Loucy (cell line): Measurements from ENCODE around the gene PSMF1.

Experiments used
- H2AFZ ChIP-seq: fragments of 200-600 bp; sonication (generic); 2 replicates; pipeline ENCODE4 v1.6.0; 2016; ENCODE audit warnings: antibody characterized with exemption, mild to moderate bottlenecking, low read length, moderate library complexity
- H3F3A ChIP-seq: fragments of 200-600 bp; 2 replicates; pipeline ENCODE4 v1.6.0; 2016; ENCODE audit warnings: antibody characterized with exemption, low read depth, mild to moderate bottlenecking
- H3K27me3 ChIP-seq: fragments of 200-600 bp; sonication (generic); 2 replicates; pipeline ENCODE4 v1.6.1; 2014; ENCODE audit warnings: low read length, mild to moderate bottlenecking; ENCODE audit not compliant: insufficient read depth, poor library complexity, severe bottlenecking
- H3K36me3 ChIP-seq: fragments of 200-600 bp; sonication (generic); 2 replicates; pipeline ENCODE4 v1.6.1; 2016; ENCODE audit warnings: low read length; ENCODE audit not compliant: insufficient read depth
- H3K4me1 ChIP-seq: fragments of 200-600 bp; sonication (generic); 2 replicates; pipeline ENCODE4 v1.5.1; 2014; ENCODE audit warnings: low read length, mild to moderate bottlenecking; ENCODE audit not compliant: insufficient read depth, poor library complexity, severe bottlenecking
- H3K4me2 ChIP-seq: fragments of 200-600 bp; sonication (generic); 2 replicates; pipeline ENCODE4 v1.6.0; 2014; ENCODE audit warnings: antibody characterized with exemption, low read length, low read depth, mild to moderate bottlenecking; ENCODE audit not compliant: poor library complexity, severe bottlenecking
- H3K4me3 ChIP-seq: fragments of 200-600 bp; sonication (generic); 2 replicates; pipeline ENCODE4 v1.5.1; 2014; ENCODE audit warnings: low read length, mild to moderate bottlenecking, mixed read lengths; ENCODE audit not compliant: poor library complexity, severe bottlenecking
- H3K79me2 ChIP-seq: fragments of 200-600 bp; sonication (generic); 2 replicates; pipeline ENCODE4 v1.6.1; 2014; ENCODE audit warnings: low read length; ENCODE audit not compliant: insufficient read depth
- H3K9ac ChIP-seq: fragments of 200-600 bp; sonication (generic); 2 replicates; pipeline ENCODE4 v1.6.0; 2014; ENCODE audit warnings: mild to moderate bottlenecking, low read depth, low read length, moderate library complexity; ENCODE audit not compliant: poor library complexity, severe bottlenecking
- H3K9me2 ChIP-seq: fragments of 200-600 bp; sonication (generic); replicated peaks from 2 replicates; pipeline ENCODE4 v1.6.1; 2016; ENCODE audit warnings: low read depth, low read length, mixed read lengths
- H3K9me3 ChIP-seq: fragments of 200-600 bp; sonication (generic); 2 replicates; pipeline ENCODE4 v1.6.1; 2014; ENCODE audit warnings: mild to moderate bottlenecking, antibody characterized with exemption, low read length, low read depth; ENCODE audit not compliant: insufficient read depth
- H4K20me1 ChIP-seq: fragments of 200-600 bp; sonication (generic); 2 replicates; pipeline ENCODE4 v1.6.0; 2014; ENCODE audit warnings: antibody characterized with exemption, low read length, mild to moderate bottlenecking; ENCODE audit not compliant: insufficient read depth, poor library complexity, severe bottlenecking
- EZH2phosphoT487 ChIP-seq: fragments of 200-600 bp; IDR thresholded peaks from 2 replicates; pipeline ENCODE4 v1.6.1; 2018; ENCODE audit warnings: antibody characterized with exemption, mild to moderate bottlenecking, moderate library complexity, borderline replicate concordance
- TF ChIP-seq, protein P1 (sequence below): fragments of 200-600 bp; sonication (generic); conservative IDR thresholded peaks from 2 replicates; pipeline ENCODE4 v1.5.1; 2014; ENCODE audit warnings: mild to moderate bottlenecking, antibody characterized with exemption, low read length

The PSMF1 gene

GRCh38 chr20:1112908-1113307 is 5.5 kb upstream of the PSMF1 start:
- Histone ChIP-seq H3K9me2 (no peaks in the 10 kb centered on the region), H4K20me1 (no peaks in the 10 kb centered on the region), H3K9ac (no peak overlapping the region), H3K9me3 (no peaks in the 10 kb centered on the region), H3K4me1 (peaks cover 5% of the 10 kb centered on the region), H2AFZ (no peak overlapping the region), H3K4me2 (no peak overlapping the region), H3K4me3 (no peak overlapping the region), H3F3A (no peaks in the 10 kb centered on the region), H3K79me2 (0 out of 2 replicates have a peak, but pooled peaks cover 2% of the 10 kb centered on the region), H3K36me3 (no peaks in the 10 kb centered on the region), H3K27me3 (no peaks in the 10 kb centered on the region)
- no peak for TF ChIP-seq EZH2phosphoT487
- TF ChIP-seq, protein P1, sequence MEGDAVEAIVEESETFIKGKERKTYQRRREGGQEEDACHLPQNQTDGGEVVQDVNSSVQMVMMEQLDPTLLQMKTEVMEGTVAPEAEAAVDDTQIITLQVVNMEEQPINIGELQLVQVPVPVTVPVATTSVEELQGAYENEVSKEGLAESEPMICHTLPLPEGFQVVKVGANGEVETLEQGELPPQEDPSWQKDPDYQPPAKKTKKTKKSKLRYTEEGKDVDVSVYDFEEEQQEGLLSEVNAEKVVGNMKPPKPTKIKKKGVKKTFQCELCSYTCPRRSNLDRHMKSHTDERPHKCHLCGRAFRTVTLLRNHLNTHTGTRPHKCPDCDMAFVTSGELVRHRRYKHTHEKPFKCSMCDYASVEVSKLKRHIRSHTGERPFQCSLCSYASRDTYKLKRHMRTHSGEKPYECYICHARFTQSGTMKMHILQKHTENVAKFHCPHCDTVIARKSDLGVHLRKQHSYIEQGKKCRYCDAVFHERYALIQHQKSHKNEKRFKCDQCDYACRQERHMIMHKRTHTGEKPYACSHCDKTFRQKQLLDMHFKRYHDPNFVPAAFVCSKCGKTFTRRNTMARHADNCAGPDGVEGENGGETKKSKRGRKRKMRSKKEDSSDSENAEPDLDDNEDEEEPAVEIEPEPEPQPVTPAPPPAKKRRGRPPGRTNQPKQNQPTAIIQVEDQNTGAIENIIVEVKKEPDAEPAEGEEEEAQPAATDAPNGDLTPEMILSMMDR = no peak

DNA sequence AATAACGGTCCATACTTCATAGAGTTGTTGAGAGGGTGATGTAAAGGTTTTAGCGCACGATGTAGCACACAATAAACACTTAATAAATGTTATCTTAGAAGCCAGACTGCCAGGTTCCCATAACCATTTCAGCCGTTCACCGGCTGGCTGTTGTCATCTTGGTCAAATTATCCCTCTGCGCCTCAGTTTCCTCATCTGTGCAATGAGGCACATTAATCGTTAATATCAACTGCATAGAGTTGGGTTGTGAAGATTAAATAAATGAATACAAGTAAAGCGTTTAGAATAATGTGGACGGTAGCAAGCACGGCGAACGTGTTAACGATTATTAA is 432 bp upstream of the PSMF1 start:
- H3K9me3 ChIP-seq = no peaks in the 10 kb centered on the region
- TF ChIP-seq, protein P1 = no peak
- no peak for TF ChIP-seq EZH2phosphoT487
- peaks cover 29% of the 10 kb centered on the region for H4K20me1 ChIP-seq
- no peaks in the 10 kb centered on the region for H3K36me3 ChIP-seq
- H2AFZ ChIP-seq = peak overlapping the region; percentile 83
- peaks cover 42% of the 10 kb centered on the region for H3K4me1 ChIP-seq
- peak overlapping the region; percentile 85 for H3K4me3 ChIP-seq
- no peaks in the 10 kb centered on the region for H3K9me2 ChIP-seq
- peaks cover 50% of the 10 kb centered on the region for H3K79me2 ChIP-seq
- peak overlapping the region; percentile 82 for H3K4me2 ChIP-seq
- no peaks in the 10 kb centered on the region for H3K27me3 ChIP-seq
- H3K9ac ChIP-seq = peak overlapping the region; percentile 89
- no peaks in the 10 kb centered on the region for H3F3A ChIP-seq

DNA sequence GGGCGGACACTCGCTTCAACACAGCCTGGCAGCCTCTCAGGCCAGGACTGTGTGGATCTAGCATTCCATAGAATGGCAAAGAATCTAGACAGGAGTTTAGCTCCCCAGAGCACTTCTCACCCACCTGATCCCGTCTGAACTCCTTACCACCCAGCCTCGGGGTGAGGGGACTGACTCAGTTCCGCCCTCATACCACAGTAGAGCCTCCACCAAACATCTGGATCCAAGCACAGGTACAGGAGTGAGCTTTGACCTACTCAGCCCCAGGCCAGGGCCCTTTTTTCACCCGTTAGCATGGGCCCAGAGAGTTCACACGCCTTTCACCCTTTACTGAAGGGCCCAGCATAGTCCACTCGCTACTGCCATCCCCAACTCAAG is 715 bp downstream of the PSMF1 start:
- Histone ChIP-seq H3K4me3 (peak overlapping the region; percentile 85), H3K27me3 (no peaks in the 10 kb centered on the region), H3K4me1 (peaks cover 53% of the 10 kb centered on the region), H3K9me2 (no peaks in the 10 kb centered on the region), H3K36me3 (no peaks in the 10 kb centered on the region), H3K9ac (peak overlapping the region; percentile 89), H3K9me3 (no peaks in the 10 kb centered on the region), H3K79me2 (peaks cover 61% of the 10 kb centered on the region), H3F3A (no peaks in the 10 kb centered on the region), H3K4me2 (peak overlapping the region; percentile 99), H4K20me1 (peaks cover 40% of the 10 kb centered on the region), H2AFZ (peak overlapping the region; percentile 84; the same call in 1 of the 2 replicates)
- no peak for TF ChIP-seq EZH2phosphoT487
- TF ChIP-seq, protein P1 = no peak
